K562 (cell line): ENCODE data around the gene HMGN1. TPM values are rescaled to one million over a fixed set of nuclear protein-coding genes. Genes with fewer than 3 reads are reported as not detected.

Experiments used
- ATAC-seq: fragments of 200-7000 bp; cut with Tn5 transposase; 3 replicates; pipeline ENCODE4 v1.9.1; 2020; ENCODE audit warnings: moderate library complexity
- BruUV-seq: library from RNA; stranded (reverse); fragments of 400-500 nt; replicated peaks from 2 replicates; lab custom pipeline; 2021; lab: Mats Ljungman, UMichigan
- CTCF ChIA-PET: fragments of 300-600 bp; formaldehyde crosslinking; extraction: SDS; loops from one replicate; lab custom pipeline; 2021; ENCODE audit warnings: low intra/inter-chr PET ratio; lab: Yijun Ruan, JAX
- POLR2A ChIA-PET: fragments of 300-600, 350-650 bp; sonication (Branson Sonifier 250); formaldehyde crosslinking; extraction: SDS; loops from one replicate; lab custom pipeline; 2021; ENCODE audit warnings: antibody characterized with exemption, inconsistent platforms; lab: Yijun Ruan, JAX
- DNase-seq, 4 experiments: peaks; one replicate each; pipeline versions ENCODE4 v3.0.0 to v3.0.0-alpha.2; 2011 to 2018; ENCODE audit warnings: low spot score in 3 of 4, mixed read lengths in 3 of 4; ENCODE audit errors: extremely low read depth in 1 of 4
- FAIRE-seq: peaks from 2 replicates; lab custom pipeline; 2011; peaks lifted over from hg19 to GRCh38; lab: Jason Lieb, UNC
- H2AFZ ChIP-seq: 2 replicates; pipeline ENCODE4 v1.6.0; 2011; ENCODE audit warnings: low read depth, low read length, control low read depth, inconsistent platforms
- H3K27ac ChIP-seq: fragments of 200-600 bp; 3 replicates; pipeline ENCODE4 v1.8.0; 2011; ENCODE audit warnings: low read depth, mild to moderate bottlenecking, control low read depth, inconsistent platforms, low read length, moderate library complexity, mixed read lengths; ENCODE audit errors: extremely low read depth
- H3K27me3 ChIP-seq, 2 experiments: fragments of 300-600 bp in 1 of 2; 2 replicates in 1 of 2; 3 replicates in 1 of 2; pipeline versions ENCODE4 v1.6.0 to v1.8.0; 2011; ENCODE audit warnings: inconsistent platforms in 2 of 2, low read length in 2 of 2, mild to moderate bottlenecking in 1 of 2, mixed read lengths in 1 of 2, moderate library complexity in 1 of 2; ENCODE audit not compliant: control insufficient read depth in 2 of 2, insufficient read depth in 2 of 2
- H3K36me3 ChIP-seq: fragments of 300-600 bp; 3 replicates; pipeline ENCODE4 v1.8.0; 2011; ENCODE audit warnings: mild to moderate bottlenecking, low read length, inconsistent platforms; ENCODE audit not compliant: control insufficient read depth, insufficient read depth
- H3K4me1 ChIP-seq, 2 experiments: fragments of 200-600 bp in 1 of 2; replicated peaks in 1 of 2; 2 replicates in 1 of 2; 3 replicates in 1 of 2; pipeline versions ENCODE4 v1.5.1 to v1.8.0; 2011; ENCODE audit warnings: inconsistent platforms in 2 of 2, low read length in 2 of 2, mild to moderate bottlenecking in 1 of 2, mixed read lengths in 1 of 2, moderate library complexity in 1 of 2; ENCODE audit not compliant: control insufficient read depth in 2 of 2, insufficient read depth in 2 of 2
- H3K4me2 ChIP-seq: 2 replicates; pipeline ENCODE4 v1.6.1; 2011; ENCODE audit warnings: low read length, control low read depth, inconsistent platforms, mixed read lengths; ENCODE audit not compliant: insufficient read depth
- H3K4me3 ChIP-seq: fragments of 200-600 bp; sonication (generic), shearing (Covaris generic); 2 replicates; pipeline ENCODE4 v1.5.1; 2016; ENCODE audit warnings: control low read depth, inconsistent platforms
- H3K79me2 ChIP-seq: fragments of 200-600 bp; 3 replicates; pipeline ENCODE4 v1.8.0; 2011; ENCODE audit warnings: low read length, inconsistent platforms; ENCODE audit not compliant: control insufficient read depth, insufficient read depth
- H3K9ac ChIP-seq, 2 experiments: 2 replicates each; pipeline versions ENCODE4 v1.6.0 to v1.6.1; 2011; ENCODE audit warnings: low read depth in 2 of 2, low read length in 2 of 2, control low read depth in 1 of 2, inconsistent platforms in 1 of 2, mild to moderate bottlenecking in 1 of 2, mixed read lengths in 1 of 2; ENCODE audit not compliant: insufficient read depth in 1 of 2
- H3K9me1 ChIP-seq: one replicate; pipeline ENCODE4 v1.6.0; 2011; ENCODE audit warnings: inconsistent platforms, mild to moderate bottlenecking, low read length, moderate library complexity; ENCODE audit not compliant: control insufficient read depth, insufficient read depth
- H3K9me3 ChIP-seq: replicated peaks from 2 replicates; pipeline ENCODE4 v1.5.1; 2011; ENCODE audit warnings: low read depth, low read length, inconsistent platforms; ENCODE audit not compliant: control insufficient read depth, insufficient read depth
- H4K20me1 ChIP-seq: replicated peaks from 2 replicates; pipeline ENCODE4 v1.6.1; 2011; ENCODE audit warnings: low read length, inconsistent platforms, mixed read lengths; ENCODE audit not compliant: control insufficient read depth, insufficient read depth
- ARID3A ChIP-seq: IDR thresholded peaks from 2 replicates; pipeline ENCODE4 v1.6.1; 2012; ENCODE audit warnings: low read depth, low read length, improper control_type of control experiment, borderline replicate concordance
- BRF1 ChIP-seq: IDR thresholded peaks from 3 replicates; pipeline ENCODE4 v1.6.1; 2011; ENCODE audit warnings: borderline replicate concordance, mild to moderate bottlenecking; ENCODE audit not compliant: insufficient read length; ENCODE audit errors: extremely low read depth
- CUX1 ChIP-seq: fragments of 200-800 bp; sonication (Bioruptor generic); IDR thresholded peaks from 2 replicates; pipeline ENCODE4 v1.6.1; 2016; ENCODE audit warnings: missing genetic modification characterization, missing compliant biosample characterization
- GTF2F1 ChIP-seq: IDR thresholded peaks from 2 replicates; pipeline ENCODE4 v1.6.1; 2011; ENCODE audit warnings: low read depth, low read length, improper control_type of control experiment
- KDM5B ChIP-seq: fragments of 200-600 bp; sonication (generic); IDR thresholded peaks from 2 replicates; pipeline ENCODE4 v1.6.1; 2012; ENCODE audit warnings: low read depth, mild to moderate bottlenecking, moderate library complexity, low read length, control low read depth, inconsistent platforms; ENCODE audit not compliant: insufficient replicate concordance
- MCM2 ChIP-seq: fragments of 450-650 bp; IDR thresholded peaks from 2 replicates; pipeline ENCODE4 v1.6.1; 2017; ENCODE audit warnings: low read depth, mild to moderate bottlenecking
- NFE2 ChIP-seq: IDR thresholded peaks from 2 replicates; pipeline ENCODE4 v1.6.1; 2014; ENCODE audit warnings: antibody characterized with exemption, low read depth
- NFE2L1 ChIP-seq: fragments of 450-650 bp; IDR thresholded peaks from 2 replicates; pipeline ENCODE4 v1.6.1; 2016; ENCODE audit warnings: missing genetic modification characterization, low read depth, mild to moderate bottlenecking, missing compliant biosample characterization, moderate library complexity, borderline replicate concordance
- PML ChIP-seq: IDR thresholded peaks from 2 replicates; pipeline ENCODE4 v1.6.1; 2012; ENCODE audit warnings: low read length, inconsistent platforms
- ZNF311 ChIP-seq: fragments of 250-450 bp; sonication (Bioruptor Pico); IDR thresholded peaks from 2 replicates; pipeline ENCODE4 v1.4.0; 2020; ENCODE audit warnings: mild to moderate bottlenecking, moderate library complexity
- ZNF384 ChIP-seq: IDR thresholded peaks from 2 replicates; pipeline ENCODE4 v1.6.1; 2012; ENCODE audit warnings: low read depth, low read length, improper control_type of control experiment
- ZNF584 ChIP-seq: fragments of 200-800 bp; sonication (Bioruptor generic); IDR thresholded peaks from 2 replicates; pipeline ENCODE4 v1.6.1; 2016; ENCODE audit warnings: low read depth, mild to moderate bottlenecking, missing genetic modification characterization, missing compliant biosample characterization
- ZNF695 ChIP-seq: fragments of 450-650 bp; formaldehyde crosslinking; IDR thresholded peaks from 2 replicates; pipeline ENCODE4 v1.4.0; 2020; ENCODE audit warnings: mild to moderate bottlenecking, moderate library complexity
- WGBS: fragments of 100-300 bp; shearing (Covaris generic); methylation state at CpG from one replicate; pipeline ENCODE4 v1.1.6; 2016; ENCODE audit warnings: low coverage, mixed read lengths; ENCODE audit not compliant: insufficient coverage; ENCODE audit errors: missing lambda C conversion rate; 5-methylcytosine and 5-hydroxymethylcytosine counted together
- in situ Hi-C: fragments of 300-500 bp; cut with MboI; formaldehyde crosslinking; loops from 4 replicates; pipeline ENCODE4 v1.15.0; 2018; ENCODE audit warnings: inconsistent platforms, mixed read lengths
- intact Hi-C: fragments of 100-400 bp; cut with micrococcal nuclease; formaldehyde crosslinking; loops from 2 replicates; pipeline ENCODE4 v1.14.2; 2022
- polyA plus RNA-seq, 8 experiments: library from polyadenylated mRNA; depleted of rRNA in 4 of 8; stranded (reverse) in 5 of 8; unstranded in 3 of 8; fragments of >200 nt; fragmentation: Nextera tagmentation in 2 of 8; fragmentation: Illumina TruSeq in 1 of 8; extraction: Ambion mirVana in 2 of 8; extraction: Trizol in 1 of 8; gene quantifications; 2 replicates each; pipeline versions ENCODE4 v1.2.1 to v1.2.3, GENCODE V29; 2011 to 2014; ENCODE audit warnings: inconsistent platforms in 1 of 8, missing spikeins in 1 of 8
- total RNA-seq, 7 experiments: library from RNA; depleted of rRNA in 6 of 7; stranded (reverse); fragments of >200 nt in 6 of 7; fragmentation: Illumina TruSeq in 2 of 7; extraction: Trizol in 2 of 7; gene quantifications; 2 replicates each; pipeline versions ENCODE4 v1.2.1 to v1.2.3, GENCODE V29; 2011 to 2021; ENCODE audit warnings: low replicate concordance in 1 of 7

HMGN1 gene
- total and polyA plus RNA-seq, 9 of the 15 experiments (the other 6 are each of a cell fraction or from before 2014, with no cell fraction given), result 124 to 626 (median 498) TPM

GRCh38 chr21:39359382-39359781 lies 10.5 kb upstream of the HMGN1 start (continued):
- TF ChIP-seq KDM5B (no peak), ZNF584 (CRISPR knock-in tag) (peak; percentile 93)

GRCh38 chr21:39353295-39353694 lies 4.4 kb upstream of the HMGN1 start:
- no peaks in the 10 kb centered on the region for H3K36me3 ChIP-seq
- H3K27ac ChIP-seq, result no peak overlapping the region
- no peak overlapping the region for H3K4me2 ChIP-seq
- intact Hi-C loops, result no loop called here
- ChIA-PET CTCF (no interaction called here), POLR2A (interaction anchor here (1.0 to 1.1 kb wide), 2 partner anchors 10 to 71 kb away, joined by 3 to 6 read pairs; no protein-coding TSS in a partner anchor)
- H3K4me3 ChIP-seq, result no peak overlapping the region
- H2AFZ ChIP-seq, result 0 out of 2 replicates have a peak overlapping the region, but pooled peaks have one; percentile 5
- H3K9ac ChIP-seq, result no peak overlapping the region
- H3K9me3 ChIP-seq, result no peaks in the 10 kb centered on the region
- H3K4me1 ChIP-seq, result peaks cover 5 to 10% of the 10 kb centered on the region in 2 experiments
- no peaks in the 10 kb centered on the region for H3K27me3 ChIP-seq
- FAIRE-seq (no peak), ATAC-seq (no peak), DNase-seq (no peak)
- WGBS, result 52% methylated on average over 2 of the region's 3 CpGs
- H4K20me1 ChIP-seq, result no peaks in the 10 kb centered on the region
- BruUV-seq, result no TSS peak
- in situ Hi-C loops, result no loop called here
- no peaks in the 10 kb centered on the region for H3K9me1 ChIP-seq
- H3K79me2 ChIP-seq, result peaks cover 22% of the 10 kb centered on the region
- TF ChIP-seq NFE2L1 (tag) (peak; percentile 15; the same call in 1 of the 2 replicates), GTF2F1 (no peak), CUX1 (no peak), ZNF384 (no peak), MCM2 (no peak), NFE2 (peak; percentile 16; the same call in 1 of the 2 replicates), ZNF311 (CRISPR knock-in tag) (no peak), BRF1 (no peak), PML (no peak), ZNF695 (CRISPR knock-in tag) (no peak), ARID3A (no peak)
